Suprapubic skin (tissue), 4 donors: ENCODE results near the gene ITGA3.

Source experiments
- EP300 ChIP-seq: sonication (generic); formaldehyde crosslinking; IDR thresholded peaks from one replicate; pipeline ENCODE4 v1.6.1; 2017; ENCODE audit warnings: antibody characterized with exemption
- POLR2A ChIP-seq, 2 donors: fragments of 450-650 bp; IDR thresholded peaks; one replicate each; pipeline ENCODE4 v1.6.1; 2017; ENCODE audit warnings: antibody characterized with exemption in 2 of 2, mild to moderate bottlenecking in 2 of 2, moderate library complexity in 2 of 2
- POLR2AphosphoS5 ChIP-seq, 3 donors: sonication (generic); formaldehyde crosslinking; IDR thresholded peaks; one replicate each; pipeline ENCODE4 v1.6.1; 2017; ENCODE audit warnings: antibody characterized with exemption in 3 of 3
- TF ChIP-seq, protein P1 (sequence below), 2 donors: fragments of 200-600 bp in 1 of 2; fragments of 450-650 bp in 1 of 2; sonication (generic) in 1 of 2; IDR thresholded peaks; one replicate each; pipeline ENCODE4 v1.5.1; 2016 to 2019; ENCODE audit warnings: antibody characterized with exemption in 2 of 2, mild to moderate bottlenecking in 1 of 2, moderate library complexity in 1 of 2

GRCh38 chr17:50128441-50129352, 72.8 kb downstream of the ITGA3 start:
- TF ChIP-seq, protein P1, sequence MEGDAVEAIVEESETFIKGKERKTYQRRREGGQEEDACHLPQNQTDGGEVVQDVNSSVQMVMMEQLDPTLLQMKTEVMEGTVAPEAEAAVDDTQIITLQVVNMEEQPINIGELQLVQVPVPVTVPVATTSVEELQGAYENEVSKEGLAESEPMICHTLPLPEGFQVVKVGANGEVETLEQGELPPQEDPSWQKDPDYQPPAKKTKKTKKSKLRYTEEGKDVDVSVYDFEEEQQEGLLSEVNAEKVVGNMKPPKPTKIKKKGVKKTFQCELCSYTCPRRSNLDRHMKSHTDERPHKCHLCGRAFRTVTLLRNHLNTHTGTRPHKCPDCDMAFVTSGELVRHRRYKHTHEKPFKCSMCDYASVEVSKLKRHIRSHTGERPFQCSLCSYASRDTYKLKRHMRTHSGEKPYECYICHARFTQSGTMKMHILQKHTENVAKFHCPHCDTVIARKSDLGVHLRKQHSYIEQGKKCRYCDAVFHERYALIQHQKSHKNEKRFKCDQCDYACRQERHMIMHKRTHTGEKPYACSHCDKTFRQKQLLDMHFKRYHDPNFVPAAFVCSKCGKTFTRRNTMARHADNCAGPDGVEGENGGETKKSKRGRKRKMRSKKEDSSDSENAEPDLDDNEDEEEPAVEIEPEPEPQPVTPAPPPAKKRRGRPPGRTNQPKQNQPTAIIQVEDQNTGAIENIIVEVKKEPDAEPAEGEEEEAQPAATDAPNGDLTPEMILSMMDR (IDR thresholded peaks at IDR 0.05): no peak
- no peak for TF ChIP-seq POLR2A (IDR thresholded peaks at IDR 0.05)
- TF ChIP-seq EP300: no peak
- no peak for TF ChIP-seq POLR2AphosphoS5 (IDR thresholded peaks at IDR 0.05)
